ENCODE data around the gene ALKBH4. TPM values are rescaled to one million over a fixed set of nuclear protein-coding genes. Genes with fewer than 3 reads are reported as not detected.

The ALKBH4 gene
- total RNA-seq, 2 experiments from 2014 or later = 11.2 to 14.6 TPM

GRCh38 chr7:102469972-102470825 is 5.5 kb upstream of the ALKBH4 start:
- no peaks in the 10 kb centered on the region for H3K36me3 Mint-ChIP-seq
- H3K27me3 Mint-ChIP-seq = no peaks in the 10 kb centered on the region
- DNase-seq (no peak), ATAC-seq (no peak)
- peaks cover 11% of the 10 kb centered on the region for H3K4me1 Mint-ChIP-seq
- no peaks in the 10 kb centered on the region for H3K9me3 Mint-ChIP-seq (ENCODE audit: low read depth)
- H3K4me3 Mint-ChIP-seq = no peak overlapping the region
- H3K27ac Mint-ChIP-seq = no peak overlapping the region
- CTCF ChIA-PET = interaction anchor here (1.8 kb wide), 1 partner anchor 20 kb away, joined by 3 read pairs; no protein-coding TSS in a partner anchor

GRCh38 chr7:102469351-102469971 is 4.8 kb upstream of the ALKBH4 start:
- CTCF ChIA-PET = no interaction called here

GRCh38 chr7:102468478-102469350 is 4.1 kb upstream of the ALKBH4 start:
- CTCF ChIA-PET = interaction anchor here (1.6 kb wide), 1 partner anchor 61 kb away, joined by 6 read pairs; no protein-coding TSS in a partner anchor
- H3K9me3 Mint-ChIP-seq (ENCODE audit: low read depth) = no peaks in the 10 kb centered on the region
- H3K27me3 Mint-ChIP-seq = no peaks in the 10 kb centered on the region
- H3K27ac Mint-ChIP-seq = no peak overlapping the region
- no peak for DNase-seq
- H3K4me1 Mint-ChIP-seq = peaks cover 17% of the 10 kb centered on the region
- no peaks in the 10 kb centered on the region for H3K36me3 Mint-ChIP-seq
- ATAC-seq = no peak
- no peak overlapping the region for H3K4me3 Mint-ChIP-seq

More at GRCh38 chr7:102469351-102469971, 4.8 kb upstream of the ALKBH4 start:
- Mint-ChIP-seq H3K27me3 (no peaks in the 10 kb centered on the region), H3K4me3 (no peak overlapping the region), H3K36me3 (no peaks in the 10 kb centered on the region), H3K4me1 (peaks cover 11% of the 10 kb centered on the region), H3K27ac (no peak overlapping the region), H3K9me3 (ENCODE audit: low read depth) (no peaks in the 10 kb centered on the region)
- DNase-seq (no peak), ATAC-seq (no peak)

- no peaks in the 10 kb centered on the region for H3K36me3 Mint-ChIP-seq
- CTCF ChIA-PET = interaction anchor here (0.7 to 3.1 kb wide), 8 partner anchors 35 to 200 kb away, joined by 3 to 19 read pairs (median 3); partner anchors contain the start of gene ORAI2
- ATAC-seq = no peak
- H3K27ac Mint-ChIP-seq = no peak overlapping the region
- no peak for DNase-seq
- no peaks in the 10 kb centered on the region for H3K27me3 Mint-ChIP-seq
- H3K9me3 Mint-ChIP-seq (ENCODE audit: low read depth) = no peaks in the 10 kb centered on the region
- no peak overlapping the region for H3K4me3 Mint-ChIP-seq
- H3K4me1 Mint-ChIP-seq = peaks cover 19% of the 10 kb centered on the region
Measured at GRCh38 chr7:102467581-102468477, 3.2 kb upstream of the ALKBH4 start.

- peaks cover 23% of the 10 kb centered on the region for H3K4me1 Mint-ChIP-seq
- H3K27me3 Mint-ChIP-seq = no peaks in the 10 kb centered on the region
- ATAC-seq (no peak), DNase-seq (no peak)
- no peak overlapping the region for H3K27ac Mint-ChIP-seq
- no peaks in the 10 kb centered on the region for H3K36me3 Mint-ChIP-seq
- CTCF ChIA-PET = interaction anchor here (1.0 to 3.1 kb wide), 3 partner anchors 36 to 61 kb away, joined by 3 to 19 read pairs (median 4); no protein-coding TSS in a partner anchor
- no peaks in the 10 kb centered on the region for H3K9me3 Mint-ChIP-seq (ENCODE audit: low read depth)
- peak overlapping the region; percentile 88 for H3K4me3 Mint-ChIP-seq
Measured at GRCh38 chr7:102466097-102466496, 1.4 kb upstream of the ALKBH4 start.

GRCh38 chr7:102463841-102464576 is 654 bp downstream of the ALKBH4 start:
- Mint-ChIP-seq H3K4me3 (peak overlapping the region; percentile 88), H3K27me3 (no peaks in the 10 kb centered on the region), H3K9me3 (ENCODE audit: low read depth) (no peaks in the 10 kb centered on the region), H3K36me3 (no peaks in the 10 kb centered on the region), H3K27ac (peak overlapping the region; percentile 85), H3K4me1 (peaks cover 23% of the 10 kb centered on the region)
- ATAC-seq (peak; percentile 2), DNase-seq (no peak)
- CTCF ChIA-PET = interaction anchor here (0.8 to 1.4 kb wide), 6 partner anchors 14 to 60 kb away, joined by 3 to 8 read pairs (median 4); no protein-coding TSS in a partner anchor

- CTCF ChIA-PET = no interaction called here
- Mint-ChIP-seq H3K27ac (peak overlapping the region; percentile 35), H3K36me3 (peaks cover 4% of the 10 kb centered on the region), H3K4me3 (no peak overlapping the region), H3K9me3 (ENCODE audit: low read depth) (no peaks in the 10 kb centered on the region), H3K27me3 (no peaks in the 10 kb centered on the region), H3K4me1 (peaks cover 13% of the 10 kb centered on the region)
- ATAC-seq (no peak), DNase-seq (no peak)
Measured at GRCh38 chr7:102460467-102460866, 4.2 kb downstream of the ALKBH4 start.

- Mint-ChIP-seq H3K36me3 (peaks cover 4% of the 10 kb centered on the region), H3K4me3 (no peak overlapping the region), H3K4me1 (peaks cover 12% of the 10 kb centered on the region), H3K27ac (no peak overlapping the region), H3K9me3 (ENCODE audit: low read depth) (no peaks in the 10 kb centered on the region), H3K27me3 (no peaks in the 10 kb centered on the region)
- no peak for DNase-seq
- ATAC-seq = no peak
- CTCF ChIA-PET = no interaction called here
Measured at GRCh38 chr7:102459221-102459844, 5.3 kb downstream of the ALKBH4 start.

- no peak overlapping the region for H3K27ac Mint-ChIP-seq
- peaks cover under 1% of the 10 kb centered on the region for H3K4me1 Mint-ChIP-seq
- ATAC-seq = no peak
- H3K9me3 Mint-ChIP-seq (ENCODE audit: low read depth) = no peaks in the 10 kb centered on the region
- DNase-seq = no peak
- H3K36me3 Mint-ChIP-seq = peaks cover 4% of the 10 kb centered on the region
- CTCF ChIA-PET = no interaction called here
- no peaks in the 10 kb centered on the region for H3K27me3 Mint-ChIP-seq
- H3K4me3 Mint-ChIP-seq = no peak overlapping the region
Measured at GRCh38 chr7:102457352-102457924, 7.2 kb downstream of the ALKBH4 start.

- no peaks in the 10 kb centered on the region for H3K9me3 Mint-ChIP-seq (ENCODE audit: low read depth)
- no peak overlapping the region for H3K27ac Mint-ChIP-seq
- ATAC-seq (no peak), DNase-seq (no peak)
- H3K4me3 Mint-ChIP-seq = no peak overlapping the region
- H3K4me1 Mint-ChIP-seq = no peaks in the 10 kb centered on the region
- no peaks in the 10 kb centered on the region for H3K27me3 Mint-ChIP-seq
- H3K36me3 Mint-ChIP-seq = peaks cover 4% of the 10 kb centered on the region
- CTCF ChIA-PET = interaction anchor here (1.2 kb wide), 2 partner anchors 52 to 65 kb away, joined by 3 to 4 read pairs; no protein-coding TSS in a partner anchor
Measured at GRCh38 chr7:102456327-102456726, 8.3 kb downstream of the ALKBH4 start.

GRCh38 chr7:102455596-102455995 is 9.1 kb downstream of the ALKBH4 start:
- Mint-ChIP-seq H3K4me3 (no peak overlapping the region), H3K4me1 (no peaks in the 10 kb centered on the region), H3K36me3 (peaks cover 4% of the 10 kb centered on the region), H3K27ac (no peak overlapping the region), H3K27me3 (no peaks in the 10 kb centered on the region), H3K9me3 (ENCODE audit: low read depth) (no peaks in the 10 kb centered on the region)
- DNase-seq = no peak
- ATAC-seq = no peak
- CTCF ChIA-PET = interaction anchor here (1.0 to 1.5 kb wide), 4 partner anchors 20 to 64 kb away, joined by 3 to 4 read pairs (median 3); no protein-coding TSS in a partner anchor
